Type B pancreatic cell (in vitro differentiated cells): ENCODE data around the gene FAF1. TPM values are rescaled to one million over a fixed set of nuclear protein-coding genes. Genes with fewer than 3 reads are reported as not detected.

Source experiments
- DNase-seq: peaks from one replicate; pipeline ENCODE4 v3.0.0; 2021; ENCODE audit warnings: mixed read lengths; ENCODE audit not compliant: unreplicated experiment; ENCODE audit errors: extremely low spot score
- H3K27ac Mint-ChIP-seq: 2 replicates; pipeline ENCODE4 v1.8.0; 2021; ENCODE audit warnings: mild to moderate bottlenecking, mixed read lengths
- H3K27me3 Mint-ChIP-seq: 2 replicates; pipeline ENCODE4 v1.8.0; 2021; ENCODE audit warnings: mixed read lengths
- H3K36me3 Mint-ChIP-seq: 2 replicates; pipeline ENCODE4 v1.8.0; 2021; ENCODE audit warnings: mixed read lengths
- H3K4me1 Mint-ChIP-seq: one replicate; pipeline ENCODE4 v1.8.0; 2021; ENCODE audit warnings: mixed read lengths; ENCODE audit not compliant: unreplicated experiment
- H3K4me3 Mint-ChIP-seq: 2 replicates; pipeline ENCODE4 v1.8.0; 2021; ENCODE audit warnings: mild to moderate bottlenecking, mixed read lengths
- H3K9me3 Mint-ChIP-seq: 2 replicates; pipeline ENCODE4 v1.8.0; 2021; ENCODE audit warnings: mixed read lengths
- CTCF ChIP-seq: fragments of 200-600 bp; sonication (generic); conservative IDR thresholded peaks from 2 replicates; pipeline ENCODE4 v1.5.0; 2021; ENCODE audit warnings: antibody characterized with exemption, mild to moderate bottlenecking
- total RNA-seq: library from RNA; stranded (reverse); gene quantifications from 2 replicates; pipeline ENCODE4 v1.2.1, GENCODE V29; 2021; ENCODE audit warnings: low replicate concordance

The FAF1 gene
- total RNA-seq, 1 donor from 2014 or later, result 49.9 TPM

GRCh38 chr1:50562106-50562505, 398.0 kb downstream of the FAF1 start:
- Mint-ChIP-seq H3K36me3 (peaks cover 15% of the 10 kb centered on the region), H3K4me1 (peaks cover 11% of the 10 kb centered on the region), H3K4me3 (no peak overlapping the region), H3K27me3 (no peaks in the 10 kb centered on the region), H3K27ac (no peak overlapping the region), H3K9me3 (no peaks in the 10 kb centered on the region)
- DNase-seq, result no peak
- no peak for TF ChIP-seq CTCF

- no peak for TF ChIP-seq CTCF
- Mint-ChIP-seq H3K4me1 (peaks cover 11% of the 10 kb centered on the region), H3K27ac (no peak overlapping the region), H3K4me3 (no peak overlapping the region), H3K27me3 (no peaks in the 10 kb centered on the region), H3K9me3 (no peaks in the 10 kb centered on the region), H3K36me3 (peaks cover 19% of the 10 kb centered on the region)
- no peak for DNase-seq
Observed at GRCh38 chr1:50559421-50559820, 400.6 kb downstream of the FAF1 start.

- Mint-ChIP-seq H3K36me3 (peaks cover 11% of the 10 kb centered on the region), H3K27me3 (no peaks in the 10 kb centered on the region), H3K4me1 (peaks cover 6% of the 10 kb centered on the region), H3K27ac (no peak overlapping the region), H3K9me3 (no peaks in the 10 kb centered on the region), H3K4me3 (no peak overlapping the region)
- no peak for TF ChIP-seq CTCF
- no peak for DNase-seq
Observed at GRCh38 chr1:50553921-50554320, 406.1 kb downstream of the FAF1 start.

- H3K27ac Mint-ChIP-seq, result no peak overlapping the region
- TF ChIP-seq CTCF, result no peak
- H3K36me3 Mint-ChIP-seq, result no peaks in the 10 kb centered on the region
- no peaks in the 10 kb centered on the region for H3K27me3 Mint-ChIP-seq
- DNase-seq, result no peak
- peaks cover 6% of the 10 kb centered on the region for H3K4me1 Mint-ChIP-seq
- no peak overlapping the region for H3K4me3 Mint-ChIP-seq
- H3K9me3 Mint-ChIP-seq, result no peaks in the 10 kb centered on the region
Observed at GRCh38 chr1:50548243-50548642, 411.8 kb downstream of the FAF1 start.

GRCh38 chr1:50542362-50542761, 417.7 kb downstream of the FAF1 start:
- Mint-ChIP-seq H3K4me1 (no peaks in the 10 kb centered on the region), H3K4me3 (no peak overlapping the region), H3K9me3 (no peaks in the 10 kb centered on the region), H3K27ac (no peak overlapping the region), H3K27me3 (no peaks in the 10 kb centered on the region), H3K36me3 (no peaks in the 10 kb centered on the region)
- no peak for DNase-seq
- TF ChIP-seq CTCF, result no peak

- no peak for TF ChIP-seq CTCF
- Mint-ChIP-seq H3K4me3 (no peak overlapping the region), H3K27me3 (no peaks in the 10 kb centered on the region), H3K36me3 (no peaks in the 10 kb centered on the region), H3K4me1 (no peaks in the 10 kb centered on the region), H3K27ac (no peak overlapping the region), H3K9me3 (no peaks in the 10 kb centered on the region)
- DNase-seq, result no peak
Observed at GRCh38 chr1:50538476-50538875, 421.6 kb downstream of the FAF1 start.
